Measurements from ENCODE around the gene XYLT2.

The XYLT2 gene

DNA sequence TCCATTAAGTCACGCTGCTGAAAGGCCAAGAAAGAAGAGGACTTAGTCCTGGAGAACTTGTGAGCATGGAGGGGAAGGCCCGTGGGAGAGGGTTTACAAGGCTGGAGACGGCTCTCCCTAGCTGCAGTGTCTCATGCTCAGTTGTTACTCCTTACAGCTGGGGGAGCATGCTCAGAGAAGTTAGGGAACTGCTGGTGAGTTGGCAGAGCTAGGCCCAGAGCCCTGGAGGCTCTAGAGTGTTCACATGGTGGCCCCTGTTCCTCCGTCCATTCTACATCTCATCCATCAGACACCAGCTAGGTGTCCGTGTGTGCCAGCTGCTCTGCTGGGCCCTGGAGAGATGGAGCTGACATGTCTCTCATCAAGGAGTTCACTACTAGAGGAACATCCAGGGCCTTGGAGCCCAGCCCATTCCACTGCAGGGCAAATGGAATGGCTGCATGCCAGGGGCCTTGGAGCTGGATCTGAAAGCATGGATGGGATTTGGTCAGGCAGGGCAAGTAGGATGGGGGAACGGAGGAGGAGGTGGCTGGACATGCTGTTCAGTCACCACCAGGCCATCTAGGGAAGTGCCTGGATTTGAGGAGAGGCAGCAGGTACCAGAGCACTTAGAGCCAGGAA lies 6.3 kb downstream of the XYLT2 start:
- no peak for DNase-seq

GRCh38 chr17:50352693-50353599 lies 7.0 kb downstream of the XYLT2 start:
- DNase-seq: no peak

GRCh38 chr17:50353600-50354195 lies 7.8 kb downstream of the XYLT2 start:
- DNase-seq: no peak

GRCh38 chr17:50354198-50354597 lies 8.3 kb downstream of the XYLT2 start:
- no peak for DNase-seq

GRCh38 chr17:50354776-50355175 lies 8.8 kb downstream of the XYLT2 start:
- no peak for DNase-seq

DNA sequence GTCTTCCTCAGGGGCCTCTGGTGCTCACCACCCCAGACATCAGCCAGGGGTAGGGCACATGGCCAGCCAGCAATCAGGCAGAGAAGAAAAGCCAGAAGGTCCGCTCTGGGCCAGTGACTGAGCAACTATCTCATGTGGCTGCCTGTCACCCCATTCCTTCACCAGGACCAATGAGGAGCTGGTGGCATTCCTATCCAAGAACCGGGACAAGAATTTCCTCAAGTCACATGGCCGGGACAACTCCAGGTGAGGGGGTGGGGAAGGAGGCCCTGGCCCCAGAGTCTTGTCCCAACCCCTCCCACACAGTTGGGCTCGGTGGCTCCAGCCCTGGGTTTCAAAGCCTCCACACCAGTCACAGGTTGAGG lies 9.4 kb downstream of the XYLT2 start:
- no peak for DNase-seq

DNA sequence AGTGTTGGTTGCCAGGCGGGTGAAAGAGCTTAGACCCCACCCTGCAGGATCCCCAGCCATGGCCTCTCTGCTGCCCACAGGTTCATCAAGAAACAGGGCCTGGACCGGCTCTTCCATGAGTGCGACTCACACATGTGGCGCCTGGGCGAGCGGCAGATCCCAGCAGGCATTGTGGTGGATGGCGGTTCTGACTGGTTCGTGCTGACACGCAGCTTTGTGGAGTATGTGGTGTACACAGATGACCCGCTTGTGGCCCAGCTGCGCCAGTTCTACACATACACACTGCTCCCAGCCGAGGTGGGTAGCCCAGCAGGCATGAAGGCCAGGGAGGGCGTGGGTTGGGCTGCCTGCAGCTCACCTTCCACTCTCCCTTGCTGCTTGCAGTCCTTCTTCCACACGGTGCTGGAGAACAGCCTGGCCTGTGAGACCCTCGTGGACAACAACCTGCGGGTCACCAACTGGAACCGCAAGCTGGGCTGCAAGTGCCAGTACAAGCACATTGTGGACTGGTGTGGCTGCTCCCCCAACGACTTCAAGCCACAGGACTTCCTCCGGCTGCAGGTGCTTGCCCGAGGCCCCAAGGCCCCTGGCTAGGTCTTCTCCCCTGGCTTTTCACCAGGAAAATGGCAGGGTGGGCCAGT lies 9.9 kb downstream of the XYLT2 start:
- no peak for DNase-seq

GRCh38 chr17:50356418-50356817 lies 10.5 kb downstream of the XYLT2 start:
- DNase-seq: no peak

DNA sequence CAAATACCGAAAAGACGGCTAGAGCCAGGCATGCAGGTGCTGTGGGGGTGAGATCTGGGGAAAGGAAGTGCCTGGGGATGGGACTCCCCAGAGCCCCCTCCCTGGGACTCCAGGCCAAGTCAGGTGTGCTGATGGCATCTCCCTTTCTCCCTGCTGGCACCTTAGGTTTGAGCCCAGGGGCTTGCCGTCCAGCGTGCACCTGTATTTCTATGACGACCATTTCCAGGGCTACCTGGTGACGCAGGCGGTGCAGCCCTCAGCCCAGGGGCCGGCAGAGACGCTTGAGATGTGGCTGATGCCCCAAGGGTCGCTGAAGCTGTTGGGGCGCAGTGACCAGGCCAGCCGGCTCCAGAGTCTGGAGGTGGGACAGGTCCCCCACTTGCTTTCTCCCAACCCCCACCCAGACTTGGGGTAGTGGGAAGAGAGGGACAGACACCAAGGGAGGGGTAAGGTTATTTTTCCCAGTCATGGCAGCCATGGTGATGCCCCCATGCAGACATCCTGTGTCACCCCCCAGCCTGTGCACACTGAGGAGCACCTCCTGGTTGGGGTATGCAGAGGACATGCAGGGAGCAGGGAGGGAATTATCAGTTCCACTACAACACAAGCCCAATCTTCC lies 11.1 kb downstream of the XYLT2 start:
- no peak for DNase-seq

- no peak for DNase-seq
Measured at GRCh38 chr17:50358177-50358576, 12.3 kb downstream of the XYLT2 start.

GRCh38 chr17:50359005-50359699 lies 13.2 kb downstream of the XYLT2 start:
- no peak for DNase-seq

GRCh38 chr17:50359998-50360461 lies 14.1 kb downstream of the XYLT2 start:
- no peak for DNase-seq

GRCh38 chr17:50360486-50361115 lies 14.7 kb downstream of the XYLT2 start:
- DNase-seq: peak in 1 of 2 experiments; percentile 18

DNA sequence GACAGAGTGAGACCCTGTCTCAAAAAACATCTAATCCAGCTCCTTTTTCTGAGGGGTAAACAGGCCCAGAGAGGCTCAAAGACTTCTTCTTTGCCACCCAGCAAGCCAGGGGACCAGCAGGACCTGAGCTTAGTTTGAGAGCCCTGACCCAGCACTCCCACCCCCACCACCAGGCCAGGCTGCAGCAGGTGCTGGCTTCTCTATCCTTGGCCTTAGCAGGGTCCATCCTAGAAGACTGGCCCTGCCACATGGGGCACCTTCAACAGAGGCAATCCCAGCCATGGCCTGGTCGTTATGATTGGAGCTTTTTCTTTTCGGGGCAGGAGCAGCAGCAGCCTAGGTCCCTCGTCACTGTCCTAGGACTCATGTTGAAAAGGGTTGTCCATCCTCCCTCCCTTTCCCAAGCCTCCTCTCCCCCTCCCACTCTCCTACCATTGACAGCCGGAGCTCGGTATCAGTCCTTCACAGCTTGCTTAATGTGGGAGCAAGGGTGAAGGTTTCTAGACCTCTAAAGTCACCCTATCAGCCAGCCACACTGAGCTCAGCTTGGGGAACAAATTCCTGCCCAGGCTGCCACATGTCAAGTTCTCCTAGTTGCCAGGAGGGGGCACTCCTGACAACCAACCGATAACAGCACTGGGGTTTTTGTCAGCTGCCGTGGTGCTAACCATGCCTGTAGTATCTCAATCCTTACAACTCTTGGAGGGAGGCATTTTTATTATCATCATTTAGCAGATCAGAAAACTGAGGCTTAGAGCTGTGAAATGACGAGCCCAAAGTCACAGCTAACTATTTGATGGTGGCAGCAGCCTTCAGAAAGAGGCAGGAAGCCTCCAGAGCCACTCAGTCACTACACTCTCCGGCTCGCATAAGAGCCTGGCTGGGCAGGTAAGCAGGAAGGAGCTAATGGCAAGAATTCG lies 15.9 kb downstream of the XYLT2 start:
- DNase-seq: peak; percentile 62 to 72

DNA sequence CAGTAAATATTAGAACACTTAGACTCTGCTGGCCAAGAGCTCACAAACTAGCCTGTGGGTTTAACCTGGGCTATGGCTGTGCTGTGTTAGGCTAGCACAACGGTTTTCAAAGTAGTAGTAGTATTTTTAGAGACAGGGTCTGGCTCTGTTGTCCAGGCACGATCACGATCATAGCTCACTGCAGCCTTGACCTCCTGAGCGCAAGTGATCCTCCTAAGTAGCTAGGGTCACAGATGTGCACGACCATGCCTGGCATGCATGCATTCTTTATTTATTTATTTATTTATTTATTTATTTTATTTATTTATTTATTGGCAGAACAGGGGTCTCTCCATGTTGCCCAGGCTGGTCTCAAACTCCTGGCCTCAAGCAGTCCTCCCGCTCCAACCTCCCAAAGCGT lies 16.7 kb downstream of the XYLT2 start:
- DNase-seq: no peak

DNA sequence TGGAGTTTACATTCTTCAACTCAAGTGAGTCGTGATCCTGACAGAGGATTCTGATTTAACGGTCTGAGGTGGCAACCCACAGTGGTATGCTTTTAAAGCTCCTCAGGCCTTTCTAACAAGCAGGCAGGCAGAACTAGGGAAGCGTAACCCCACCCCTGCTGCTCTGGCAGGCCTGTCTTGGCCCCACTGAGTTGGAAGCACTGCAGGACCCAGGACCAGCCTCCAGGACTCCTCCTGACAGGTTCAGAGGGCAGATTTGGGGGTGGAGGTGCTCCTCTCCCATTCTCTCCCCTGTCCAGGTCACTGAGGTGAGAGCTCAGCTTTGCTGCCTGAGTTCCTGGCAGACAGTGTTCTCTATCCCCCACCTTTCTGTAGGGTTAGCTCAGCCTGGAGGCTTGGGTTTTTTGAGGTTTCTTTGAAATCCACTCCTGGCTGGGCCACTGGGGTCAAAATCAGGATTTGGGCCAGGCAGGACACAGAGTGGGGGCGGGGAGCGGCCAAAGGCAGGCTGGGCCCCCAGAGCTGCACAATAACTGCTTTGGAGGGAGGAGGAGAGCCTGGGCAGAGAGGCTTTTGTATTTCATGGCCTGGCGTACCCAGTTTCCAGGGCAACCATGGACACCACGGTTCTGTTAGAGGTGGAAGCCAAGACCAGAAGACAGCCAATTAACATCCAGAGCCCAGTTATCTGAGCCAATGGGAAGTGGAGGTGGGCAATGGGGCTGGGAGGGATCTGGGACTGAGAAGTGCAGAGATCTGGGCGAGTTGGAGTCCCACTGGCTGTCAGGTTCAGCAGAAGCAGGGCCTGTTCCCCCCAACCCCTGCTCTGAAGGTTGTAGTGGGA lies 17.5 kb downstream of the XYLT2 start:
- peak in 1 of 2 experiments; percentile 19 for DNase-seq

DNA sequence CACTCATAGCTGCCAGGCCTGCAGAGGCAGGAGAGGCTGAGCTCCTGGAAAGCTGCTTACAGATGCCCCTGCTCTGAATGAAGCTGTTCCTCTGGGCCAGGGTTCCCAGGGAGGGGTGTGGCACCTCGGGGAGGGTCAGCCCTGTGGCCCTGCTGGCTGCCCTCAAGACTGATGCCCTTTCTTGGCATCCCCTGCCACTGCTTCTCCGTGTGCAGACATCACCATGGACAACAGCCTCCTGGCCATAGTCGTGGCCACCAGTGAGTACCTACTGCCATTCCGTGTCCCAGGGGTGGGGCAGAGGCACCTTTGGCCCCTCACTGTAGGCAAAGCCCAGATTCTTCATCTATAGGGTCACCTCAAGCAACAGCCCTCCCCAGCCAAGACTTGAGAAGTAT lies 18.1 kb downstream of the XYLT2 start:
- DNase-seq: no peak

DNA sequence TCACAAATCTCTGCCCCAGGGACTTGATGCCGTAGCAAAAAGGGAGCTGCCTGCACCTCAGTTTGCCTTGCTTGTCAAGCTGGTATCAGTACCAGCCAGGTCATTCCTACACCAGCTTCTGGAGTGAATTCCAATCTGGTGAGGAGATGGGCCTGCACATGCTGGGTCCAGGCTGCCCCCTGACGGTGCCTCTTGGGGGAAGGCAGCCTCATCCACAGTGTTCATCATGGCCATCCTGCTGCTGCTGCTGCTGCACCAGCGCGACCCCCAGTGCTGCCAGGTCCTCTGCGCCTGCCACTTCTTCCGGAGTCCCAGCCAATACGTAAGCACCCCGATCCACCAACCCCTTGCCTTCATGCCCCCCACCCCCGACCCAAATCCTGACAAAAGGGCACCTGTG lies 18.8 kb downstream of the XYLT2 start:
- no peak for DNase-seq

DNA sequence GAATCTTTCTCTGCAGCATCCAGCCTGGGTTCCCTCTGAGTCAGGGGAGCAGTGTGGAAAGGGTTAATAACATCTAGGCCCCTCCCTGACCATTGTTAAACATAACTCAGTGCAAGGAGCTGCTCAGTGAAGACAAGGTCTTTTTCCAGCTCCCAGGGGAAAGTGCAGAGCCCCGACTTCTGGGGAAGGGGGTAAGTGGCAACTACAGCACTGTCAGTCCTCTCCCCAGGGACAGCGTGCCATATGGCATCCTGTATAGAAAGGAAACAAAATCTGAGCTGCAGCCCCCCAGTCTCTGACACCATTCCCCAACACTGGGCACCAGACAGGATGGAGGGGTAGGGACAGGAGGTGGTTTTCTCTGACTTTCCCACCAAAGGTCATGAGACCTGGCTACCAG lies 19.2 kb downstream of the XYLT2 start:
- DNase-seq: no peak

Measured in activated T-cell treated with anti-CD3 and anti-CD28 coated beads, Interleukin-2, amount 50 U/mL, for 48 hours (primary cell).